GM12878 (cell line): ENCODE results near the gene ANKDD1A.

ENCODE experiments used
- CHD1 ChIP-seq: IDR thresholded peaks from 2 replicates; pipeline ENCODE4 v1.6.1; 2012; ENCODE audit warnings: low read depth, low read length, improper control_type of control experiment
- CTCF ChIP-seq, 3 experiments: IDR thresholded peaks in 2 of 3; conservative IDR thresholded peaks in 1 of 3; 2 replicates each; pipeline ENCODE4 v1.5.1; 2011; ENCODE audit warnings: low read depth in 3 of 3, low read length in 3 of 3, mild to moderate bottlenecking in 3 of 3, control low read depth in 2 of 3, moderate library complexity in 2 of 3, inconsistent platforms in 1 of 3, mixed read lengths in 1 of 3; ENCODE audit not compliant: control insufficient read depth in 2 of 3, insufficient read depth in 1 of 3; ENCODE audit errors: extremely low read depth in 1 of 3
- MYC ChIP-seq: IDR thresholded peaks from 2 replicates; pipeline ENCODE4 v1.6.1; 2011; ENCODE audit warnings: mild to moderate bottlenecking, low read length, moderate library complexity, inconsistent platforms; ENCODE audit not compliant: insufficient read depth, insufficient replicate concordance, insufficient read length, severe bottlenecking
- POLR2A ChIP-seq: IDR thresholded peaks from 2 replicates; pipeline ENCODE4 v1.6.1; 2011; ENCODE audit warnings: low read depth, mild to moderate bottlenecking, low read length
- TCF3 ChIP-seq: IDR thresholded peaks from 2 replicates; pipeline ENCODE4 v1.6.1; 2012; ENCODE audit warnings: low read depth, mild to moderate bottlenecking, low read length, borderline replicate concordance; ENCODE audit not compliant: insufficient read depth
- TF ChIP-seq, protein P1 (sequence below): fragments of 450-650 bp; IDR thresholded peaks from 2 replicates; pipeline ENCODE4 v1.6.1; 2016; ENCODE audit warnings: mild to moderate bottlenecking, moderate library complexity, borderline replicate concordance

GRCh38 chr15:64869501-64869900, 42.2 kb upstream of the ANKDD1A start:
- TF ChIP-seq, protein P1, sequence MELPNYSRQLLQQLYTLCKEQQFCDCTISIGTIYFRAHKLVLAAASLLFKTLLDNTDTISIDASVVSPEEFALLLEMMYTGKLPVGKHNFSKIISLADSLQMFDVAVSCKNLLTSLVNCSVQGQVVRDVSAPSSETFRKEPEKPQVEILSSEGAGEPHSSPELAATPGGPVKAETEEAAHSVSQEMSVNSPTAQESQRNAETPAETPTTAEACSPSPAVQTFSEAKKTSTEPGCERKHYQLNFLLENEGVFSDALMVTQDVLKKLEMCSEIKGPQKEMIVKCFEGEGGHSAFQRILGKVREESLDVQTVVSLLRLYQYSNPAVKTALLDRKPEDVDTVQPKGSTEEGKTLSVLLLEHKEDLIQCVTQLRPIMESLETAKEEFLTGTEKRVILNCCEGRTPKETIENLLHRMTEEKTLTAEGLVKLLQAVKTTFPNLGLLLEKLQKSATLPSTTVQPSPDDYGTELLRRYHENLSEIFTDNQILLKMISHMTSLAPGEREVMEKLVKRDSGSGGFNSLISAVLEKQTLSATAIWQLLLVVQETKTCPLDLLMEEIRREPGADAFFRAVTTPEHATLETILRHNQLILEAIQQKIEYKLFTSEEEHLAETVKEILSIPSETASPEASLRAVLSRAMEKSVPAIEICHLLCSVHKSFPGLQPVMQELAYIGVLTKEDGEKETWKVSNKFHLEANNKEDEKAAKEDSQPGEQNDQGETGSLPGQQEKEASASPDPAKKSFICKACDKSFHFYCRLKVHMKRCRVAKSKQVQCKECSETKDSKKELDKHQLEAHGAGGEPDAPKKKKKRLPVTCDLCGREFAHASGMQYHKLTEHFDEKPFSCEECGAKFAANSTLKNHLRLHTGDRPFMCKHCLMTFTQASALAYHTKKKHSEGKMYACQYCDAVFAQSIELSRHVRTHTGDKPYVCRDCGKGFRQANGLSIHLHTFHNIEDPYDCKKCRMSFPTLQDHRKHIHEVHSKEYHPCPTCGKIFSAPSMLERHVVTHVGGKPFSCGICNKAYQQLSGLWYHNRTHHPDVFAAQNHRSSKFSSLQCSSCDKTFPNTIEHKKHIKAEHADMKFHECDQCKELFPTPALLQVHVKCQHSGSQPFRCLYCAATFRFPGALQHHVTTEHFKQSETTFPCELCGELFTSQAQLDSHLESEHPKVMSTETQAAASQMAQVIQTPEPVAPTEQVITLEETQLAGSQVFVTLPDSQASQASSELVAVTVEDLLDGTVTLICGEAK: no peak
- TF ChIP-seq CHD1 (no peak), CTCF (IDR thresholded peaks at IDR 0.05 in 2 of 3, conservative IDR thresholded peaks at IDR 0.05 in 1 of 3; ENCODE audit: control insufficient read depth in 2 of 3, extremely low read depth in 1 of 3, insufficient read depth in 1 of 3, low read depth in 3 of 3, low read length in 3 of 3) (no peak), POLR2A (no peak), TCF3 (no peak), MYC (no peak)
